GM23248 (cell line): ENCODE results near the gene PEX11B.

Experiments used
- EZH2 ChIP-seq: fragments of 200-600 bp; sonication (generic); IDR thresholded peaks from 2 replicates; pipeline ENCODE4 v1.6.1; 2018; ENCODE audit warnings: antibody characterized with exemption, mild to moderate bottlenecking; ENCODE audit not compliant: insufficient read depth, poor library complexity, severe bottlenecking
- EZH2phosphoT487 ChIP-seq: fragments of 200-600 bp; sonication (generic); IDR thresholded peaks from 2 replicates; pipeline ENCODE4 v1.6.1; 2018; ENCODE audit warnings: antibody characterized with exemption, moderate library complexity, mild to moderate bottlenecking, low read depth; ENCODE audit not compliant: insufficient read depth

DNA sequence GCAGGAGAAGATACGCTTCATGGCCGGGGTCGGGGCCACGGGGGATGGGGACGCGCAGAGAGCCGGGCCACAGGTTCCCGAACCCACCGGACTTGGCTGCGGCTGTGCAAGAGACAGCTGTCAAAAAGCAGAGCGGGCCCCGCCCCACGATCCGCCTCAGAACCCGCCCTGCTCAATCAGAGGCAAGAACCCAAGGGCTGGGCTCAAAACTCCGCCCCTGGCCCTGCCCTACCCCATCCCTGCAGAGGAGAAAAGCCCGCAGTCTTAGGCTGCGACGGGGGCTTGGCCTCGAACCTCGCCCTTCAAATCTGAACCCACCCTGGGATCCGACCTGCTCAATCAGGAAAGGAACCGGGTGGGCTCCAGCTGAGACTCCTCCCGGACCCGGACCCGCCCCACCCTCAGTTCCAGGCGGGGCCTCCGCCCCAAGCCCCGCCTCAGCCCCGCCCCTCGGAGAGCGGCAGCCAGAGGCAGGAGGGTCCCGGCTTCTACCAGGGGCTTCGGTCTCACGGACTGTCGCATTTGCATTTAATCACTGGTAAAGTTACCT lies 32.7 kb downstream of the PEX11B start, which contains the start of gene ANKRD35:
- TF ChIP-seq EZH2, result no peak
- no peak for TF ChIP-seq EZH2phosphoT487
